Stomach (tissue), 9 donors: ENCODE measurements around the gene BTN2A1. TPM values are rescaled to one million over a fixed set of nuclear protein-coding genes. Genes with fewer than 3 reads are reported as not detected.

ENCODE experiments used
- DNase-seq, 2 donors: peaks; one replicate each; pipeline versions ENCODE4 v3.0.0 to v3.0.0-alpha.2; 2013 to 2019
- H3K27ac ChIP-seq, 5 donors: fragments of 200-600 bp in 4 of 5; sonication (generic) in 4 of 5; one replicate each; pipeline ENCODE4 v1.5.1; 2013 to 2019; ENCODE audit warnings: mild to moderate bottlenecking in 1 of 5, moderate library complexity in 1 of 5
- H3K27me3 ChIP-seq, 3 donors: fragments of 200-600 bp; sonication (generic); one replicate each; pipeline ENCODE4 v1.5.1; 2017 to 2019; ENCODE audit warnings: mixed run types in 1 of 3
- H3K36me3 ChIP-seq, 4 donors: fragments of 200-600 bp; sonication (generic); 1 replicate in 3 of 4; 2 replicates in 1 of 4; pipeline ENCODE4 v1.5.1; 2016 to 2019
- H3K4me1 ChIP-seq, 4 donors: fragments of 200-600 bp; sonication (generic); one replicate each; pipeline ENCODE4 v1.5.1; 2016 to 2019
- H3K4me3 ChIP-seq, 4 donors: fragments of 200-600 bp; sonication (generic) in 3 of 4; one replicate each; pipeline ENCODE4 v1.5.1; 2016 to 2019; ENCODE audit warnings: mild to moderate bottlenecking in 1 of 4
- H3K9me3 ChIP-seq, 4 donors: fragments of 200-600 bp; sonication (generic); one replicate each; pipeline ENCODE4 v1.5.1; 2016 to 2019
- CTCF ChIP-seq, 7 experiments: fragments of 450-650 bp in 4 of 7; fragments of 200-600 bp in 3 of 7; sonication (generic) in 3 of 7; IDR thresholded peaks; one replicate each; pipeline ENCODE4 v1.5.1; 2016 to 2019; ENCODE audit warnings: antibody characterized with exemption in 7 of 7, control low read depth in 2 of 7, mild to moderate bottlenecking in 1 of 7
- EP300 ChIP-seq: sonication (generic); formaldehyde crosslinking; IDR thresholded peaks from one replicate; pipeline ENCODE4 v1.6.1; 2017; ENCODE audit warnings: antibody characterized with exemption
- POLR2A ChIP-seq, 4 donors: fragments of 450-650 bp; IDR thresholded peaks; one replicate each; pipeline ENCODE4 v1.6.1; 2016; ENCODE audit warnings: antibody characterized with exemption in 4 of 4, control low read depth in 2 of 4, mild to moderate bottlenecking in 1 of 4, moderate library complexity in 1 of 4
- POLR2AphosphoS5 ChIP-seq, 3 donors: sonication (generic); formaldehyde crosslinking; IDR thresholded peaks; one replicate each; pipeline ENCODE4 v1.6.1; 2016; ENCODE audit warnings: antibody characterized with exemption in 3 of 3
- WGBS, 5 donors: extraction: QIAGEN DNeasy Blood & Tissue Kit in 3 of 5; methylation state at CpG; one replicate each; pipeline versions ENCODE4 v1.1.5 to v1.1.7; 2013 to 2018; 5-methylcytosine and 5-hydroxymethylcytosine counted together
- intact Hi-C: fragments of 100-400 bp; cut with DNase I; formaldehyde crosslinking; loops from one replicate; pipeline ENCODE4 v1.15.1; 2023; ENCODE audit warnings: low total_unique reads
- polyA plus RNA-seq, 3 donors: library from polyadenylated mRNA; stranded (reverse); fragments of 200-250 nt; gene quantifications; one replicate each; pipeline ENCODE4 v1.2.3, GENCODE V29; 2013
- total RNA-seq, 5 donors: library from RNA; depleted of rRNA; stranded (reverse); fragments of >200 nt; gene quantifications; one replicate each; pipeline versions ENCODE4 v1.1.0 to v1.2.3, GENCODE V29; 2014 to 2016
- donor health status: healthy with polysubstance abuse.
- donor health status: Bipolar disorder and iron deficiency.
- donor health status: healthy.

The BTN2A1 gene
- total and polyA plus RNA-seq, 8 donors: 2.9 to 16.9 (median 10.7) TPM

- DNase-seq: no peak
- H3K4me3 ChIP-seq: no peak overlapping the region
- 75 to 97% (median 83%) methylated on average over 4 of the region's 4 CpGs for WGBS, 5 donors
- intact Hi-C loops: no loop called here
- no peaks in the 10 kb centered on the region for H3K9me3 ChIP-seq
- H3K4me1 ChIP-seq: peaks cover 13 to 15% (median 14%) of the 10 kb centered on the region in 4 donors
- peaks cover 0 to 31% (median 20%) of the 10 kb centered on the region in 3 donors for H3K27me3 ChIP-seq
- H3K27ac ChIP-seq: no peak overlapping the region
- H3K36me3 ChIP-seq: no peaks in the 10 kb centered on the region
- TF ChIP-seq POLR2AphosphoS5 (IDR thresholded peaks at IDR 0.05) (no peak), EP300 (no peak), POLR2A (IDR thresholded peaks at IDR 0.05) (no peak), CTCF (IDR thresholded peaks at IDR 0.05) (no peak)
Measured at GRCh38 chr6:26497610-26498009, 39.9 kb downstream of the BTN2A1 start.

GRCh38 chr6:26500102-26500501, 42.3 kb downstream of the BTN2A1 start, which contains the start of gene BTN1A1:
TSS of gene BTN1A1 (plus strand) at chr6:26500303. CDS start at chr6:26501287, 984 bp downstream.
- Histone ChIP-seq H3K4me3 (no peak within 1 kb of the TSS), H3K27ac (no peak within 1 kb of the TSS), H3K36me3 (no peaks in the 10 kb centered on the region), H3K9me3 (no peaks in the 10 kb centered on the region), H3K4me1 (peaks cover 13 to 15% (median 14%) of the 10 kb centered on the region in 4 donors), H3K27me3 (peaks cover 0 to 56% (median 25%) of the 10 kb centered on the region in 3 donors)
- TF ChIP-seq POLR2AphosphoS5 (IDR thresholded peaks at IDR 0.05) (no peak), EP300 (no peak), POLR2A (IDR thresholded peaks at IDR 0.05) (no peak), CTCF (IDR thresholded peaks at IDR 0.05) (no peak)
- intact Hi-C loops: no loop called here
- no peak for DNase-seq
- 52 to 75% (median 58%) methylated on average over 2 of the region's 2 CpGs for WGBS, 5 donors

GRCh38 chr6:26501482-26501986, 43.8 kb downstream of the BTN2A1 start:
- Histone ChIP-seq H3K36me3 (no peaks in the 10 kb centered on the region), H3K4me1 (peaks cover 13 to 15% (median 14%) of the 10 kb centered on the region in 4 donors), H3K9me3 (no peaks in the 10 kb centered on the region), H3K27ac (no peak overlapping the region), H3K27me3 (peaks cover 0 to 58% (median 25%) of the 10 kb centered on the region in 3 donors), H3K4me3 (peak overlapping the region; percentile 33 to 44 (median 36))
- intact Hi-C loops: no loop called here
- DNase-seq: peak; percentile 32 to 76
- 6 to 18% (median 7%) methylated on average over 16 to 49 of the region's 49 CpGs for WGBS, 5 donors
- no peak for TF ChIP-seq EP300
- TF ChIP-seq POLR2AphosphoS5 (IDR thresholded peaks at IDR 0.05): no peak
- no peak for TF ChIP-seq POLR2A (IDR thresholded peaks at IDR 0.05)
- no peak for TF ChIP-seq CTCF (IDR thresholded peaks at IDR 0.05)

- intact Hi-C loops: no loop called here
- DNase-seq: no peak
- Histone ChIP-seq H3K27ac (no peak overlapping the region), H3K36me3 (no peaks in the 10 kb centered on the region), H3K27me3 (peaks cover 0 to 58% (median 25%) of the 10 kb centered on the region in 3 donors), H3K4me3 (peak overlapping the region; percentile 33 to 44 (median 36)), H3K4me1 (peaks cover 13 to 15% (median 14%) of the 10 kb centered on the region in 4 donors), H3K9me3 (no peaks in the 10 kb centered on the region)
- no peak for TF ChIP-seq EP300
- no peak for TF ChIP-seq POLR2AphosphoS5 (IDR thresholded peaks at IDR 0.05)
- no peak for TF ChIP-seq POLR2A (IDR thresholded peaks at IDR 0.05)
- no peak for TF ChIP-seq CTCF (IDR thresholded peaks at IDR 0.05)
Measured at GRCh38 chr6:26502165-26502564, 44.4 kb downstream of the BTN2A1 start.
